Cardiac septum (tissue), 1 donor: Measurements from ENCODE around the gene TBC1D14. TPM values are rescaled to one million over a fixed set of nuclear protein-coding genes. Genes with fewer than 3 reads are reported as not detected.
A peak's percentile ranks its signal among the peaks of the same experiment; 100 is the strongest.

Experiments used
- DNase-seq: peaks from one replicate; pipeline ENCODE4 v3.0.0-alpha.2; 2020; ENCODE audit warnings: low spot score
- intact Hi-C: fragments of 100-400 bp; cut with DNase I; formaldehyde crosslinking; loops from one replicate; pipeline ENCODE4 v1.14.0; 2022
- total RNA-seq: library from RNA; stranded (reverse); fragmentation: NEBNext Ultra II Directional; extraction: Animal tissue kit (Norgen Biotek cat#: 25700); gene quantifications from one replicate; pipeline ENCODE4 v1.2.1, GENCODE V29; 2021
- donor health status: DM: no; HTN: no; CAD: no.

TBC1D14 gene
- total RNA-seq, 1 donor from 2014 or later, result 30.8 TPM

GRCh38 chr4:7045961-7046921, 136.6 kb downstream of the TBC1D14 start:
- no peak for DNase-seq
- intact Hi-C loops, result loop anchor here (10.0 kb wide), 1 partner anchor 331 kb away; the partner anchor contains the start of gene BLOC1S4

GRCh38 chr4:7046971-7047370, 137.3 kb downstream of the TBC1D14 start:
- DNase-seq, result no peak

GRCh38 chr4:7048642-7049041, 139.0 kb downstream of the TBC1D14 start:
- no peak for DNase-seq
- intact Hi-C loops, result loop anchor here (10.0 kb wide), 1 partner anchor 334 kb away; the partner anchor contains the start of gene BLOC1S4

More at GRCh38 chr4:7046971-7047370, 137.3 kb downstream of the TBC1D14 start:
- intact Hi-C loops, result loop anchor here (10.0 kb wide), 1 partner anchor 332 kb away; the partner anchor contains the start of gene BLOC1S4

DNA sequence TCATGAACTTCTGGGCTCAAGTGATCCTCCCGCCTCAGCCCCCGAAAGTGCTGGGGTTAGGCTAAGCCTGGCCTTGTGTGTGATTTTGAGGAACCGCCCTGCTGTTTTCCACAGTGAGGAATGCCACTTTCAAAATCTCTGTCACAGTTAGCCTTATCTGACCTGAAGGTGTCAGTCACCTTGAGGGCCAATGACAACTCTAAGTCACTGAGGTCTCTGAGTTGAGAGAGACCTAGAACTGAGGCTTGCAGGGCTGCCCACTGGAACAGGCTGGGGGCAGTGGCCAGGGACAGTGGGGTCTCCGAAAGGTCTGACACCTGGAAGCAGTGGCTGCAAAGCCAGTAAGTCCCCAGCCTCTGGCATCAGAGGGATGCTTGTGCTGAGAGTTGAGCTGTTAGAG, 139.7 kb downstream of the TBC1D14 start:
- no peak for DNase-seq
- intact Hi-C loops, result loop anchor here (10.0 kb wide), 1 partner anchor 334 kb away; the partner anchor contains the start of gene BLOC1S4

DNA sequence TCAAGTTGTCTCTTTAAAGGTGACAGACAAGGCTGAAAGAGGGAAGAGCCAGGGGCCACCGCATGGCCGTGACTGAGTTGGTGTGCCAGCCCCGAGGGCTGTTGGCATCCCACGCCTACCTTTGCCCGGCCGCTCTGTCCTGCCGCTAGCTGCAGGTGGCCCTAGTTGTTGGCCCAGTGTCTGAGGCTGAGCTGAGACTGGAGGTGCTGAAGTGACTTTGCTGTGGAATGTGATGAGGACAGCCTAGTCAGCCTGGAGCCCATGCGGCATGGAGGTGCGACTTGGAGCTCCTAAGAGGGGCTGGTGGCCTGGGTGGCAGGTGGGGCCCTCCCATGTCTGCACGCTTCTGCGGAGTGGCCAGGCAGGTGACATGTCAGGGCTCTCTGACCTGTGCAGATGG, 140.1 kb downstream of the TBC1D14 start:
- intact Hi-C loops, result loop anchor here (10.0 kb wide), 1 partner anchor 335 kb away; the partner anchor contains the start of gene BLOC1S4
- no peak for DNase-seq

DNA sequence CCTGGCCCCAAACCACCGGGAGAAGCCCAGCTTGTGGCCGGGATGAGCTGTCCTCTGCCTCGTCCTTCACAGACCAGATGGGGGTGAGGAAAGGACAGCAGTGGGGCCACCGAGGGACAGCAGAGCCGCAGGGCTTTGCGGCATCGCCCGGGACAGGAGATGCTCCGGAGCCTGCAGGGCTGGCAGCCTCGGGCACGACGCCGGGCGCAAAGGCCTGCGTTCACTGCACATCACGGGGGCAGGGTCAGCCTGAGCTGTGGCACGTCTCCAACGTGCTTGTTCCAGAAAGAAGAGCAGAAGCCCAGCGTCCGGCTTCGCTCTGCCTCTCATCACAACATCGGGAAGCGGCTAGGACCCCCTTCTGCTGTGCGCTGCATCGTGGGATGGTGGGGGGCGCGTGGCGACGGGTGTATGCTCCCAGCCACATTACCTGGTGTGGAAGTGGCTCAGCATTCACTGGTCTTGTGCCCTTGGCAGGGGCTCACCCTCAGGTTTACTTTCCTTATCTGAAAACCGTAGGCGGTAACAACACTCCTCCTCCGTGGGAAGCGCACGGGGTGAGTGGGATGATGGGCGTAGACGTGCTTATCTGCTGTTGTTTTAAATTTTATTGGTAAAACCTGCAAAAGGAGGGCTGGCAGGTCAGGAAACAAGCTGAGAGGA, 141.0 kb downstream of the TBC1D14 start:
- no peak for DNase-seq
- intact Hi-C loops, result no loop called here

GRCh38 chr4:7051144-7051495, 141.5 kb downstream of the TBC1D14 start:
- DNase-seq, result no peak
- intact Hi-C loops, result no loop called here

DNA sequence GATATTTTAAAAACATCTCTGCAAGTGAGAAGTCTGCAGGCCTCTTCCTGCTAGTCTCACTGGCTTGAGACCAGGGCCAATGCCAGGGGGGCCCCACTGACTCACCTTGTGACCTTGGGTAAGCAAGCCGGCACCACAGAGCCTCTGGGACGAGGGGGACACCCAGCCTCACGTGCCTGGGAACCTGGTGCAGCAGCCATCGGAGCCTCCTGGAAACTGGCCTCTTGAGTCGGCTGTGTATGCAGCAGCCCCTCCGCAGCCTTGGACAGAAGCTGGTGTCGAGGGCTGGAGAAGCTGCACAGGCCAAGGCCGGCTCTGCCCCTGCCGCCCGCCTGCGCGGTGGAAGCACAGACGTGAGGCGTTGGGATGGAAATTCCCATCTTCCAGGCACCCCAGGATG, 142.3 kb downstream of the TBC1D14 start:
- DNase-seq, result no peak
- intact Hi-C loops, result no loop called here

DNA sequence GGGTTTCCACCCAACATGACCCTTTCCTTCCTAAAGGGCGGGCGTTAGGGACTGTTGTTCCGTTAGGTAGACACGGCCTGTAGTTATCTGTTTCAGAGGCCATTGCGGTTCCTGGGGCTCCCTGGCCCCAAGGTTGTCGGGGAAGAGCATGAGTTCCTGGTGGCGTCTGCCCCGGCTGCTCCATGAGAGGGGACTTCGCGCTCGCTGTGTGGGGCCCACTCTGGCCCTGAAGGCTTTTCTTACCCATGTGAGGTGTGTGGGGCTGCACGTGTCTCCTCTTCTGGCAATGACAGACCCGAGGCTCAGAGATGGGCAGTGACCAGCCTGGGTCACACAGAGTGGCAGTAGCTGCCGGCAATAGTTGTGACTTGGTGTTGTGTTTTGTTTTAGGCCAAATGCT, 142.7 kb downstream of the TBC1D14 start:
- no peak for DNase-seq
- intact Hi-C loops, result no loop called here

DNA sequence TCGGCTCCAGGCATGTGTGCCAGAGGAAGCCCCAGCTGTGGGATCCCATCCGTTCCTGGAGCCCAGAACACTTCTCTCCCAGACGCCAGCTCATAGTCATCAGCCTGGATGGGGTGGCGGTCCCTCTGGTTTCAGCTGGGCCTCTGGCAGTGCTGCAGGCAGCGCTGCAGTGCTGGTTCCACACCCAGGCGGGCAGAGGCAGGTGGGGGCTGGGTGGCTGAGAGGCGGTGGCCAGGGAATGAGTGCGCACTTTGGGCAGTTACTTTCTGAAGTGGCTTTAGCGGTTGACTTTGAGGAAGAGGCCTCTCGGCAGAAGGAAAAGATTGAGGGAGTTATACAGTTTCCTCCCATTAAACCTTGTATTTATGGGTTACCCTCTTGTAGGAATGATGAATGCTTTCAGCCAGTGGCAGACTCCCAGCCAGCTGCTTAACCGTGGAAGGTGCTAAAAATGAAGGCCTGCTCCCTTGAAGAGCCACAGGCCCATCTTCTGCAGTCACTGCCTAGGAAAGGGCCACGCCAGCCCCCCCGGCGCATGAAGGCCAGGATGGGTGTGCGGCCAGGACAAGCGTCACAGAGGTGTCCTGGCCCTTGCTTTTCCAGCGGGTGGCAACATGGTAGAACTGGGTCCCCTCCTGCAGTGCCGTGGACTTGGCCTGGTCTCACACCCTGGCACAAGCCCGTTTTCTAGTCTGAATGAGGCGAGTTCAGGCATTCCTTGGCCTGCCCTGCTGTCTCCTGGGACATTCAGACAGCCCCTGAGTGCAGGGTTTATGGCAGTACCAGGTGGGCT, 143.5 kb downstream of the TBC1D14 start:
- DNase-seq, result peak; percentile 93
- intact Hi-C loops, result no loop called here

DNA sequence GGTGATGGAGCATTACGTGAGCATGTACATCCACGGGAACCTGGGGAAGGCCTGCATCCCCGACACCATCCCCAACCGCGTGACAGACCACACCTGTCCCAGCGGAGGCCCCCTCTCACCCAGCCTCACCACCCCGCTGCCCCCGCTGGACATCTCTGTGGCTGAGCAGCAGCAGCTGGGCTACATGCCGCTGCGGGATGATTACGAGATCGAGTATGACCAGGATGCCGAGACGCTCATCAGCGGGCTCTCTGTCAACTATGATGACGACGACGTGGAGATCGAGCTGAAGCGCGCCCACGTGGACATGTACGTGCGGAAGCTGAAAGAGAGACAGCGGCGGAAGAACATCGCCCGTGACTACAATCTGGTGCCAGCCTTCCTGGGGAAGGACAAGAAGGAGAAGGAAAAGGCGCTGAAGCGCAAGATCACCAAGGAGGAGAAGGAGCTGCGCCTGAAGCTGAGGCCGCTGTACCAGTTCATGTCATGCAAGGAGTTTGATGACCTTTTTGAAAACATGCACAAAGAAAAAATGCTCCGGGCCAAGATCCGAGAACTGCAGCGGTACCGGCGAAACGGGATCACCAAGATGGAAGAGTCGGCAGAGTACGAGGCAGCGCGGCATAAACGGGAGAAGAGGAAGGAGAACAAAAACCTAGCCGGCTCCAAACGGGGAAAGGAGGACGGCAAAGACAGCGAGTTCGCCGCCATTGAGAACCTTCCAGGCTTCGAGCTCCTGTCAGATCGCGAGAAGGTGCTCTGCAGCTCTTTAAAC, 144.7 kb downstream of the TBC1D14 start:
- intact Hi-C loops, result no loop called here
- DNase-seq, result no peak

DNA sequence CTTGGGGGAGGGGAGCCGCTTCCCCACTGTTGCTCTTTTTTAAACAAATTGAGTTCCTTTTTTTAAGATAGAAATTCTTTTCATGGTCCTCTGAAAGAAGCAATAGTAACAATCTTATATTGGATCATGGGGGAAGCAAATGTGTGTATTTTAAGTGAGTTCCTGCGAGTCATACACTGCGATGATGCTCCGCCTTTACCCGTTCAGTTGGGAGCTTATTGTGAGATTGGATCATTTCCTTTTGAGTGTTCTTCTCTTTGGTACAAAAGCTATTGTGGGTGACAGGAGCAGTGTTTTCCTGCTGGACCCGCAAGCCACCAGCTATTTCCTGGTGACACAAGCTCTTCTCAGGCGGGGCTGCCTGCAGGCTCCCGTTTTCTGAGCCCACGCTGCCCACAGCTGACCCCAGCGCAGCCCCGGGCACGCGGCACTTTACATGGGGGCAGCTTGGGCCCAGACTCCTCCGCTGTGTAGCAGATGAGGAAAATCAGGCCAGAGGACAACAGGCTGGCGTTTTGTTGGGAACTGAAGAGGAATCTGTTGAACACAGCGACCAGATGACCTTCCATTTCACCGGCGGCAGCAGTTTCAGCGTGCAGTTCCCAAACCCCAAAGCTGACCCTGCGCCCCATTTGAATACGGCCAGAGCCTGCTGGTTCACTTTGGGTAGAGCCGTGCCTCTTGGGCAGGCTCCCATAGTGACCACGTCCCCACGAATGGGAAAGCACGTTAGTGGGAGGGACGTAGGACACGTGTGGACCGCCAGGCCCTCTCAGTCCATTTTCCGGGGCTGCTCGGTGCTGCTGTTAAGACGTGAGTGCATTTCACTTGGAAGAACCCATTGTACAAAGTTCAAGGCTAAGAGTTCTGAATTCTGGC, 145.7 kb downstream of the TBC1D14 start:
- intact Hi-C loops, result no loop called here

DNA sequence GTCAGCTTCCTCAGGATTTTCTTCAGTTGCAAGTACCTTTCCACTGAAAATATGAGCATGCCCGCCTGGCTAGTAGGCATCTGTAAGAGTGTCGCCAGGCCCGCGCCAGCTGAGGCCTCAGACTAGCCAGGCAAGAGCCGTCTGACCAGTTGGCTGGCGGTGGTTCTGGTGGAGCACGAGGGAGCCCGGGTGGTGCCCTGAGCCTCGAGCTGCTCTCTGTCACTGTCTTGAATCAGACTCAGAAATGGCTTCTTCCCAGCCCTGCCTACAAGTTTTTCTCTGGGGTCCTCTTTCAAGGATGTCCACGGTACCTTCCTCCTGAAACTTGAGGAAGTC, 146.3 kb downstream of the TBC1D14 start:
- no peak for DNase-seq
- intact Hi-C loops, result no loop called here

More for the DNA sequence above, 145.7 kb downstream of the TBC1D14 start:
- no peak for DNase-seq

DNA sequence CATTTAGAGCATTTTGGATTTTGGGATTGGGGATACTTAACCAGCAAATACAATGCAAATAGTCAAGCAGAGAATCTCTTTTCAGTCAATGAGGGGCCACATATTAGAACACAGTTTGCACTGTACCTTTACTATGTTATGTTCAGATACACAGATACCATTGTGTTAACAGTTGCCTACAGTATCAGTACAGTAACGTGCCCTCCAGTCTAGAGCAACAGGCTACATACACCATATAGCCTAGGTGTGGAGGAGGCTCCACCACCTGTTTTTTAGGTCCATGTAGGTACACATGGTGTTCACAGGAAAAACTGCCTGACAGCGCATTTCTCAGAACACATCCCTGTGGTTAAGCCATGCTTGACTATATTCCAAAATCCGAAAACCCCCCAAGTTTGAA, 149.2 kb downstream of the TBC1D14 start:
- intact Hi-C loops, result no loop called here
- no peak for DNase-seq

GRCh38 chr4:7059662-7060061, 150.0 kb downstream of the TBC1D14 start:
- intact Hi-C loops, result no loop called here
- no peak for DNase-seq

- DNase-seq, result no peak
- intact Hi-C loops, result no loop called here
Observed at GRCh38 chr4:7060346-7061150, 150.9 kb downstream of the TBC1D14 start.

DNA sequence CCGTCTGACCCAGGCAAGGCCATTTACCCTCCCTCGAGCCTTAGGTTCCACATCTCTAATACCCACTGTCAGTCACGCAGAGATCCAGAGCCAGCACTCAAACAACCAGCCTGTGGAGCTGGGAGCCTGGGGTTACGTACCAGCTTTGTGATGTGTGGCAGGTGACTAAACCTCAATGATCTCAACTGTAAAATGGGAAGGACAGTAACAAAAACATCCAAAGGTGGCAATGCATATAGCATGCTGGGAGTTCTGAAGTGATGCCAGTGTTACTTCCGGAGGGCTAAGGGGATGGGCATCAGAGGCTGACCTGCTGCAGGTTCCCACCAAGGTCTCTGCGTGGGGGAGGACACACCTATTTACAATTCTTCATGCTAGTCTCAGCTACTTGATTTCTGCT, 152.2 kb downstream of the TBC1D14 start:
- intact Hi-C loops, result no loop called here
- no peak for DNase-seq
